ENCODE measurements around the gene ALPK3.

Gene ALPK3

DNA sequence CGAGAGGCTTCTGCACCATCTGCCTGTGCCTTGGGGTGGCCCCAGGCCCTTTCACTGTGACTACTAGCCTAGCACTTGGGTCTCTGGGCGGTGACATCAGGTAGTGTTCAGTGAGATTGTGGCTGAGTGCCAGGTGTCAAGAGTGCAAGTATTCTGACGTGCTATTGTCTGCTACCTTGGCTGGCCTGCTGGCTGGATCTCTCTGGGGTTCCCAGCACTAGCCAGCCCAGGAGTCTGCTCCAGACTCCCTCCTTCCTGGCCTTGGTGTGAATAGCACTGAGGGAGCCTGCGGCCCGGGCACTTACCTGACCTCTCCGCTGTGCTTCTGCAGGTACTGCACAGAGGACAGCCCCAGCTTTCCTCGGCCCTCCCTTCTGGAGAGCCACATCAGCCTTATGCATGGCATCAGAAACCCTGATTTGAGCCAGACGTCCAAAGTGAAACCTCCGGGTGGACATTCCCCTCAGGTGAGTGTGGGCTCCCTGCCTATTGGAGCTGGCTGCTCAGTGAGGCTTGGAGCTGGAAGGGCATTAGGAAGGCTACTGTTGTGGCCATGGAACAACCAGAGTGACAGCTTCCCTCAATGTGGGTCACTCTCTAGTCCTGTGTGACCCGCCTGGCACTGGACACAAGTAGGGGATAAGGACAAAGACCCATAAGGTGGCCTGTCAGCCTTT lies 17.5 kb upstream of the ALPK3 start:
- no peak for DNase-seq

DNA sequence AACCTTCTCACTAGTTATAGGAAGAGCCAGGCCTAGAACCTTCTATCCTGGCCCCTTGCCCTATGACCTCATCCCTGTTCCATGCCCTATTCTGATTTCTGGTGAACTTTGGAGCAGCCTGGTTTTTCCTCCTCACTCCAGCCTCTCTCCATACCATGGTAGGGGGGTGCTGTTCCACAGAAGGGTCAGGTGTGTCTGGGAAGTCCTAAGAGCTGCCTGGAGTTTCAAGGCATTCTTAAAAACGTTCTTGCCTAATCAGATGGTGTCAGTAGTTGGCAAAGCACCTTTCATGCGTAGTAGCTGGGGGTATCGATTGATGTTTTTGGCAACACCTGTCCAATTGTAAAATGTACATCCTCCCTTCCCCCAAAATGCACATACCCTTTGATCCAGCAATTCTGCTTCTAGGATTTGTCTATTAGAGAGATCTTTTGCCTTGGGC lies 16.8 kb upstream of the ALPK3 start:
- DNase-seq: no peak

DNA sequence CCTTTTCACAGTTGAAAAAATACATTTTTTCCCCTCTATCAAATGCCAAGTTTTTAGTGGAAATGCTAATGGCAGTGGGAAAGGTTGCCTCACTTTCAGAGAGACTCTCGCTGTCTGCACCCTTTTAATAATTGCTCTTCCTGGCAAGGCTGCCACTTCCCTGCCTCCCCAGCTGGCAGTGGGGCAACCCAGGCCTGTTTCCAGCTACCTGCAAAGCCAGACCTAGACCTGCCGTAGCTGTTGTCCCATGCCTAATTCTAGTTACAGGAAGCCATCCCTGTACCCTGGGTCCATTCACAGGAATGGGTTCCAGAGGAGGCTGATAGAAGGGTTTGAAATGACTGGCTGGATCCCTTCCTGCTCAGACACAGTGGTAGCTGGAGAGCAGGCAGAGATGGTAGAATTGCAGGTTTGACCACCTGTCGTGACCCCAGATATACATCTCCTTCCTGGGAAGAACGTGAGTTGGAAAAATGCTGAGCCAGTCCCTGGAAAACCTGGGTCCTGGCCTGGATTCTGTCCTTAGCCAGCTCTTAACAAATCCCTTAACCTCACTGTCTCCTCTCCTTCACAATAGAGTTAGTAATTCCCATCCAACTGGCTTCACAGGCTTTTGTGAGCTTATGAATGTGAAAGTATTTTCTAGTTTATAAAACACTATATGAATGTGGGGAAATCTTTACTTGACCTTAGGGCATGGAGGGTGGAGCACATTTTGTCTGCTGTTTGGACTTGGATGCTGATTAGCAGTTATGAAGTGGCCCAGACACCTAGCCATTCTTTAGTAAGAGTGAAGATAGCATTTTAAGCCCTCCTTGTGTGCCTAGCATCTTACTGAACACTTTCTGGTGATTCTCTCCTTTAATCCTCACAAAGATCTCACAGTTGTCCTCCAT lies 12.9 kb upstream of the ALPK3 start:
- no peak for DNase-seq

DNA sequence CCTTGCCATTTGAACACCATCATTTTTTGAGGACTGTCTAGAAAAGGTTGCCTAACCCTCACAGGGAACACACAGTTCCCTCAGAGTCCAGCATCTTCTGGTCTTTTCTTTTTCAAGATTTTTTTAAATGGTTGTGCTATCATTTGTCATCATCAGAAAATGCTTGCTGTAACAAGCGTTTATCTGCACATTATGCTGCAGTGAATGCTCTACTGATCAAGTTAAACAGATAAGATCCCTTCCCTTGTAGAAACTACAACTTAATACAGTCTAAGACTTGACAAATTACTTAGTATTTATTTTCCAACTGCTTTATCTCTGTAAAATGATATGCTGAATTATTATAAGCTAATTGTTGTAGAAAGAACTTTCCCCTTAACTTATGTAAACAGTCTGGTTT lies 11.9 kb upstream of the ALPK3 start:
- DNase-seq: no peak

DNA sequence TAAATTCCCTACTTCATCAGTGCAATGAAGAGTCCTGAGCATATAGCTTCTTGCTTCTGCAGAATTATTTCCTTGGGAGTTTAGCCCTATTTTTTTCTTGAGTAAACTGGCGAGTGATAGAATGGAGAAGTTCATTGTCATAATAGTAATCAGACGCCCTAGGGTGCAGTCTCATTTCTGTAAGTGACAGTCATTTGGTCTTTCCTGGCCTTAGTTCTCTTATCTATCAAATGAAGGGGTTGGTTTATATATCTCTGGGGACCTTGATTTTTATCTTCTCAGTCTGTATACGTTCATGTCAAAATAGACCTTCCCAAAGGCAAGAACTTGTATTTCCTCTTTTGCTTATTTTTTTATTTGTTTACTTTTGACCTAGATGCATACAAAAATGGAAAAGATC lies 9.9 kb upstream of the ALPK3 start:
- DNase-seq: no peak

DNA sequence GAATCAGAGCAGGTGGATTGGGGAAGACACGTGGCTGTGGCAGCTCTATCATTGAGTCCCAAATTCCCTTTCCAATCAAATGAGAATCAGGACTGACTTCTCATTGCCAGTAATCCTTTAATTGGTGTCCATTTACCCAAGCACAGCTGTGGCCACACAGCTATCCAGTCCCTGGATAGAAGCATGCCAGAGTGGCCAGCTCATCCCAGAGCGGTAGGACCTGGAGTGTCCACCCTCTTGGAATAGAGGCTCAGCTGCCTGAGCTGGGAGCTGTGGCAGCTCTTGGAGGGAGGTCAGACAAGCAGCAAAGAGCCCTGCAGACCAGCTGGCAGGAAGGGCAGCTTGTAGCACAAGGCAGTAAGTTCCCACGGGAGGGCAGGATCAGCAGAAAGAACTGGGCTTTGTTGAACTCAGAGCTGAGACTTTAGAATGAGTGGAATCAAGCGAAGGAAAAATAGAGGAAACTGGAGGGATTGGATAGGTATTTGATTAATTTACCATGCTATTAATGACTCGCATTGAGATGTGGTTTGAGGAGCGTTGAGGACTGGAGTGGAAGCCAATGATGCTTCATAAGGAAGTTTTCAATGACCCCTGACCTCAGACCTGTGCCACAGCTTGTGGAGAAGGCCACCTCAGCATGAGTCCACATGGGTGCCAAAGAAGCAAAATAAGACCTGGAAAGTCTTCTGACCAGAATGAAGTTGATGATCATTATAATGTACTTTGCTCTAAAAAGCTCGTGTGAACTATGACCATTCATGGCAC lies 6.9 kb upstream of the ALPK3 start:
- no peak for DNase-seq

DNA sequence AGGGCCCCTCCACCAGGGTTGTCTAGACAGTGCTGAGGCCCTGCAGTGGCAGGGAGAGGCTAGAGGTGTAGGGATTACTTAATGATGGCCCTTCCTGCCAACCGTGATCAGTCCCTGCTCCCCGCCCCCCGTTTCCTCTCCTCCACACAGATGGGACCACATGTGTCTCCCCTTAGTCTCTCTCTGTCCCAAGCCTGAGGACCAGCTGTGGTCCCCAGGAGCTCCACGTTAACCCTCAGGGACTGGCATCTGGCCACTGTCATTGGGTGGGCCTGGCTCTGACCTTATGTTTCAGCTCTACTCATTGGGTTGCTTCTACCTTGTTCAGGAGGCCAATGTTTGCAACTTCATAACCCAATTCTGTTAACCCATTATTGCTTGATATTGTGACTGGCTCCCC lies 6.0 kb upstream of the ALPK3 start:
- no peak for DNase-seq

DNA sequence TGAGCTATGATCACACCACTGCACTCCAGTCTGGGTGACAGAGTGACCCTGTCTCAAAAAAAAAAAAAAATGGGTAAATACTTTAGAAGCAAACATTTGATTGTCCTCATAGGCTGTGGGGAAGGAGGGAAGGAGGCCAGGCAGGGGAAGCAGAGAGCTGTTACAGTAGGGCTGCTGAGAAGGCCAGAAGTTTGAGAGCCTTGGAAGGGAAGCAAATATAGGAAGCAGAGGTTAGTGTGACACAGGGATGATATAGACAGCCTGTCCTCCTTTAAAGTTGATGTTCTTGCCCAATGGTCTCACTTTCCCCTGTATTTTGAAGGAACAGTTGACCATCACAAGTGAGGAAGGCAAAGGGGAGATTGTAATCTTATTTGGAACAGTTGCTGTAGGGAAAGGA lies 5.3 kb upstream of the ALPK3 start:
- no peak for DNase-seq

DNA sequence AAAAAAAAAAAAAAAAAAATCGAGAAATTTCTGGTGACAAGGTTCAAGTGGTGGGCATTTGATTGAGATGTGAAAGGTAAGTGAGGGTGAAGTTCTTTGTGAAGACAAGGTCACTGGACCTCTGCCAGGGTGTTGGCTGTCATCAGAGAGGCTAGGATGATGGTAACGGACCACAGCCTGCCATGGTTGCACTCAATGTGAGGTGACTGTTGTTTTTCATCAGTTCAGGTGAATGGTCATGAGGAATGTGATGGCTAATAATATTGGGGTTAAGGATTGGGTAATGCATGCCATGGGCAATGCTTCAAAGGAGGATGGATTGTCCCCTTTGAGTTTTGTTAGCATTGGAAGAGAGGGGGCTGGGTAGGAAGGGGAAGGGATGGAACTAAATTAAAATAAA lies 4.3 kb upstream of the ALPK3 start:
- no peak for DNase-seq

DNA sequence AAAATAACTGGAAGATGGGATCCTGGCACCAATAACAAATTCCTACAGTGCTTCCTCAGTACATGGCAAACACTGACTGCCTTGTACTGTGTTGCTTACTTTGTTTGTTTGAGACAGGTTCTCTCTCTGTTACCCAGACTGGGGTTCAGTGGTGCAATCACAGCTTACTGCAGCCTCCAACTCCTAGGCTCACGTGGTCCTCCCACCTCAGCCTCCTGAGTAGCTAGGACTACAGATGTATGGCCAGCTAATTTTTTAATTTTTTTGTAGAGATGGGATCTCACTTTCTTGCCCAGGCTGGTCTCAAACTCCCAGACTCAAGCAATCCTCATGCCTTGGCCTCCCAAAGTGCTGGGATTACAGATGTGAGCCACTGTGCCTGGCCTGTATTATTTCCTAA lies 3.7 kb upstream of the ALPK3 start:
- no peak for DNase-seq

DNA sequence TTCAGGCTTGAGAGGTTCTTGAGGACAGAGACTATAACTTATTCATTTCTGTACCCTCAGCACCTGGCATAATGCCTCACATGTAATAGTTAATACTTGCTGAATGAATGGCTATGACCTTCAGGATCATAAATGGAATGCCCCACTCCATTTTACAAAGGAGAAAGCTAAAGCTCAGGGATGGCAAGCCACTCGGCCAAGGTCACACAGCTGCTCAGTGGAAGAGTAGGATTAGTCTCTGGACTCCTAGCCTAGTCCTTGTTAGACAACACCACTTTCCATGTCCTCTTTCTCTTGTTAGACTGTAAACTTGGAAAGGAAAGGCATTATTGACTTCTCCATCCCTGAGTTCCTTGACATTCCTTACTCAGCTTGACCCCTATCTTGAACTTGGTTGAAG lies 3.2 kb upstream of the ALPK3 start:
- no peak for DNase-seq

DNA sequence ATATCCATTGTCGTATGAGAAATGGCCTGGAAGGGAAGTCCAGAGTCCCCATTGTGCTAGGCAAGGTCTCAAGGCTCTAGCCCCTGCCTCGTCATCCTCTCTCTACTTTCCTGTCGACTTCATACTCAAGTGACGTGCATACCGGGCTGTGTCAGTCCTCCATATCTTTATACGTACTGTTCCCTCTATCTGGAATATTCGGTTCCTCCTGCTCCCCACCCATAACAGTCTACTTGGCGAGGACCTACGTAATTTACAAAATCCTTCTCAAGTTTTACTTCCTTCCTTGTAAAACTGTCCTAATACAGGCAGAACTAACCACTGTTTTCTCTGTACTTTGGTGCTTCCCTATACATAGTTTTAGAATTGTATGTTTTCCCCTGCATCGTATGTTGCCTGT lies 2.2 kb upstream of the ALPK3 start:
- no peak for DNase-seq

DNA sequence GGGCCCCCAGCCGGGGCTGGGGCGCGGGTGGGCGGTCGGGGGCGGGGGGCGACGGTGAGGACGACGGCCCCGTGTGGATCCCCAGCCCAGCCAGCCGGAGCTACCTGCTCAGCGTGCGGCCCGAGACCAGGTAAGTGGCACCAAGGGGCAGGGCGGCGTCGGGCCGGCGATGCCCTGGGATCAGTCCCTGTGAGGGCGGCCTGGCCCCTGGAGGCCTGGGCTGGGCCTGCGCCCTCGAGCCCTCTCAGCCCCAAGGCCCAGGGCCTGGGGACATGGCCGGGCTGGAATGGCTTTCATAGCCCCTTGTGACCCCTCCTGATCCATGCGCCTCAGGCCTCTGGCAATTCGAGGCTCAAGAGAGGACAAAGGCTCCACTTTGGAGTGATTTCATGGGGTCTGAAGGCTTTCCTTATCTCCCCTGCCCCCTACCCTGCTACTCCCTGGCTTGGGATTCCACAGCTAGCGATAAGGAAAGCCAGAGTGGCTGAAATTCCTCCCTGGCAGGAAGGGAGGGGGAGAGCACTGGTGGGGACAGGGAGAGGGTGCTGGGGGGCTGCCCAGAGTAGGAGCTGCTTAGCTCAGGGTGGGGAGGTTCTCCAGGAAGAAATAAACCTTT lies 418 bp downstream of the ALPK3 start:
- no peak for DNase-seq

DNA sequence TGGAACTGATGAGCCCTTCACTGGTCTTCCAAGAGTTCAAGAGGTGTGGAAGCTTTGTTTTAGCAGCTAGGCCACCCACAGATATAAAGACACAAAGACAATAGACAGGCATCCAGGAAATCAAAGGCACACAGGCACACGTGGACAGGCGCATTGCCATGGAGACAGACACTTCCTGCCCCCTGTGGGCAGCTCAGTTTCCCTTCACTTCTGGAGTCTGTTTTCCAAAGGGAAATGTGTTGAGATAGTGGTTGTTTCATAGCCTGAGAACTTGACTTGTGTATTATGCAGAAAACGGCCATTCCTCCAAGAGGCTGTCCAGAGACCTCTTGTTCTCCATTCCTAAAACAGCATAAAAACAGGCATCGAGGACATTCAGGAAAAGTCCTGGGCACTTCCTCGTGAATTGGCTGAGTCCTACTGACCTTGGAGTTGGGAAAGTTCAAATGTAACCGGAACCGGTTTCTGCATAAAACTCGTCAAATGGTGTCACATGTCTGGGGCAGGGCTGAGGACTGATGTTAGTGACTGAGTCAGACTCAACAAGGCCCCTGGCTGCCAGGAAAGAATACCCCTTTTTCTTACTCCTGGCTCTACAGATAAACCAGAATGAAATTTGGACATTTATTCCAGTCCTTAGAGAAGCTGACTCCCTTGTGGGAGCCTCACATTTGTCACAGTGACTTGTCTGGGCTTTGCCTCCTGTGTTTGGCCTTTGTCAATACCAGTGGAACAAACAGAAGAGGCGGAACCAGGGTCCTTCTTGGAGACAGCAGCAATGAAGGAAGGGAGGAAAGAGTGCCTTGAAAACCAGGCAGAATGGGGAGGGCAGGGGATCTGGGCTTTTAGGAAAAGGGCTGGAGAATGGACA lies 1.3 kb downstream of the ALPK3 start:
- no peak for DNase-seq

DNA sequence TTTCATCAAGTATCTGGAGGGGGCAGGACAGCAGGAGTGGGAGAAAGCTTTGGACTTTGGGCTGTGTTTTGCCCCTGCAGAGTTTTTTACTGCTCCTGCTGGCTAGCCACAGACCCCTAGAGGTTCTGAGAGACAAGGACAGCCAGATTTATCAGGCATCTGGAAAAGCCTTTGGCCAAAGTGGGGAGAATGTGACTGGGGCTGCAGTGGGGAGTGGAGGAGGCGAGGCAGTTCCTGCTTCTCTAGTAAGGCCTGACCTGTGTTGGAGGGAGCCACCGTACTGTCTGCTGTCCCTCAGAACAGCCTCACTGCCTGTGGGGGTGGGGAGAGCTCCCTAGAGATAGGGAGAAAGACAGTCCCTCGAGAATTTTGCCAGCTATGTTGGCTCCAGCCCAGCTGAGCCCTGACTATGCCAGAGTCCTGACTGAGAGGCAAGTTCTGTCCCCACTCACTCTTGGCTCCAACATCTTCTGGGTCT lies 2.2 kb downstream of the ALPK3 start:
- DNase-seq: no peak

DNA sequence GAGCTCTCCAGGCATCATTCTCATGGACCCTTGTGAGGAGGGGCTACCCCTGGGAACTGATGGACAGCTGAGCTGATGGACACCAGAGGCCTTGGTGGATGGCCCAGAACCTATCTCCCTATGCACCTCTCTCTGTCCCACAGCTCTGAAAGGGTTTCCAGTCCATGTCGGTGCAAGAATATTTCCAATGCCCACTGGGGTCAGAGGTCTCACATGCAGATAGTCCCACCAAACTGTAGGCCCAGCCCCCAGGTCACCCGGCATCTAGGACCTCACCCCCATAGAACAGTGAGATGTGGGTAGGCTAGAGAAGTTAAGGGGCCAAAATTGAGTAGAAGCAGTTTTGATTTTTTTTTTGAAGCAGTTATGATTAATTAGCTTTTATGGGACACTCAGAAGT lies 2.6 kb downstream of the ALPK3 start:
- no peak for DNase-seq

DNA sequence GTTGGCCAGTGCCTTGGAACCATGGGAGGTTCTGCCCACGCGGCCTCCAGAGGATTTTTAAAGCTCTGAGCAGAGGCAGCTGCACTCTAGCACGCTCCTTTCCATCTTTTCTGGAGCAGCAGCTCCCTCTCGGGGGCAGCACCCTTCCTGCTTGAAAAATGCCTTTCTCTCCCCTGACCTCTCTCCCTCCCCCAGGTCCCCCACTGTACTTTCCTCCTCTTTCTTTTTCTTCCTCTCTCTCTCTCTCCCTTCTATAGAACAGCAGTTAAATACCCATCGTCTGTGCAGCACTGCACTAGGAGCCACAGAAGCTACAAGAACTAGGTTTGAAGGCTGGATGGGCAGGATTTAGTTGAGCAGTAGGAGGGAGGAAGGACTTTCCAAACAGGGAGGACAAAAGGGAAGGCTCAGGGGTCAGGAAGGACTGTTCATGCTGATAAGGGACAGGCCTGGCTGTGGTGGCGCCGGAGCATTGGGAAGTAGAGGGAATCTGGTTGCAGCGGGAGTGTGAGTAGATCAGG lies 4.4 kb downstream of the ALPK3 start:
- no peak for DNase-seq

DNA sequence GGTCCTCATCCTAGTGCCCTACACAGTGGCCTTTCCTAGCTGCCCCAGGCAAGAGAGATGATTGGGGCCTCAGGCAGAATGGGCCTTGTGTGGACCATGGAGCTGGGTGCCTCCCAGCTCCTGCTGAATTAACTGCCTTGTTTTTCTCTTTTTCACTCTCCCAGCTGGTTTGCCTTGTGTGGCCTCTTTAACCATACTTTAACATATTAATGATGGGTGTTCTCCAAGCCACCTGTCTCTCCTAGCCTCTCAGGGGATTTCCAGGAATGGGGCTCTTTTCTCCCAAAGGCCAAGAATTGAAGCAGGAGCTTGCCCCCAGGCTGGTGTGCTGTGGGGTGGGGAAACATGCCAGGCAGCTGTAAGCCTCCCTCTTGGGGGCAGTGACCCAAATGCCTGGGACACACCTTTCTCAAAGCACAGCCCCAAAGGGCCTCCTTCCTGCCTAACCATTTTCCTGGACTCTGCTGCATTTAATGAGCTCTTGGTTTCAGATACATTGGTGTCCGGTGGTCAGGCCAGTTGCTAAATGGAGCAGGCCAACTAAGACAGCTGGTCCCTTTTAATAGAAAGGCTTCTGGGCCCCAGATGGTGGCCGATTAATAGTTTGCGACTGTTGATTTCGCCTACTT lies 5.6 kb downstream of the ALPK3 start:
- DNase-seq: no peak

DNA sequence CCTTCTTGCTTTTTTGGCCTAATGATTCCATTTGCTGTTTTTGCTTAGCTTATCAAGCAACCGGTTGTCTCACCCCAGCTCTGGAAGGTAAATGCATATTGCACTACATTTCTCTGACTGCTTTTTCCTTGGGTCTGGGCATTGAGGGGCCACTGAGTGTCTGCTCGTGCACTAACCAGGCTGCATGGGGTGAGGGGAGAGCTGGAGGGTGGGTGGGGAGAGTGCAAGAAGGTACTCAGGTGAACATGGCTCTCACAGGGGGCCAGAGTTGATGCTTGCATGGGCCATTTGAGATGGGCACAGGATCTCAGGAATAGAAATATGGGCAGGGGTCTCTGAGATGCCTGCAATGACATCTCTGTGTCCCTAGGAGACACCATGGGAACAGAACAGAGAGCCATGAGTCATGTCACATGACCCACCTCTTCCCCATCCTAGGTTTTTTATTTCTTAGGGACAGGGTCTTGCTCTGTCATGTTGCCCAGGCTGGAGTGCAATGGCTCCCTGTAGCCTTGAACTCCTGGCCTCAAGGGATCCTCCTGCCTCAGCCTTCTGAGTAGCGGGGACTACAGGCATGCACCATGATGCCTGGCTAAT lies 6.2 kb downstream of the ALPK3 start:
- no peak for DNase-seq

DNA sequence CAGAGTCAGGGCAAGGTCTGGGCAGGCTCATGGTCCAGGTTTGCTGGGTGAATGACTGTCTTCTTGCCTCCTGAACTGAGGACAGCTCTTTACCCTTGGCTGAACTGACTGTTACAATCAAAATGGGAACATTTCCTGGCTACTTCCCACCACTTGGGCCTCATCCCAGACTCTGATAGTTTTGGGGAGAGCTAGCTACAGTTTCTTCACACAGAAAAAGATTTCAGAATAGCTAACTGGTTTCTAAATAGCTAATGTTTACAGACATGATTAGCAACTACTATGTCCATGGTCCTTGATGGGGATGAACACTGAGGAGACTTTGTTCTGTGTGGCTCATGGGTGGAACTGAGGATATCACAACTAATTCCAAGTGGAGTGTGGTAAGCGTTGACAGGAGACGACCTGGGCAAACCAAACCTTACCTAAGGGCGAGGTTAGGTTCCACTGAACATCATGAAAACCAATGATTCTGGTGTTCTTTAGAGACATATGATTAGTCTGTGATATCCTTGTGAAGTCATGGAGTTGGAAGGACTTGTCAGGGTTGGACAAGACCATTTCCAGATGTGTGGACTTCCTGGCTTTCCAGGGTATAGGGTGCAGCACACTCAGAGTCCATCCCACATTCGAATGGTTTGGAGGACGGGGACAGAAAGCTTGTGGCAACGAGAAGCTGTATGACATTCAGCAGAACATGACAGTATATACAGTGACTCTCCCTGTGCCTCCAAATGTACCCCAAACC lies 7.3 kb downstream of the ALPK3 start:
- DNase-seq: no peak

All from NCI-H345 (cell line).